Endodermal cell (in vitro differentiated cells): ENCODE results near the gene PRM3. TPM values are rescaled to one million over a fixed set of nuclear protein-coding genes. Genes with fewer than 3 reads are reported as not detected.

Experiments used
- DNase-seq: peaks from one replicate; pipeline ENCODE4 v3.0.0-alpha.2; 2017
- H3K27ac ChIP-seq: 2 replicates; pipeline ENCODE4 v1.5.1; 2013; ENCODE audit warnings: mild to moderate bottlenecking, low read depth, low read length, moderate library complexity
- H3K27me3 ChIP-seq: 2 replicates; pipeline ENCODE4 v1.6.1; 2013; ENCODE audit warnings: mild to moderate bottlenecking, low read length, moderate library complexity; ENCODE audit not compliant: insufficient read depth, control insufficient read depth, poor library complexity, severe bottlenecking
- H3K36me3 ChIP-seq: 2 replicates; pipeline ENCODE4 v1.7.0; 2013; ENCODE audit warnings: mild to moderate bottlenecking, low read length, moderate library complexity; ENCODE audit not compliant: control insufficient read depth, insufficient read depth
- H3K4me1 ChIP-seq: one replicate; pipeline ENCODE4 v1.7.0; 2013; ENCODE audit warnings: low read length; ENCODE audit not compliant: control insufficient read depth, insufficient read depth
- H3K4me3 ChIP-seq: 2 replicates; pipeline ENCODE4 v1.5.1; 2013; ENCODE audit warnings: mild to moderate bottlenecking, low read length, moderate library complexity
- H3K9ac ChIP-seq: 2 replicates; pipeline ENCODE4 v1.6.1; 2013; ENCODE audit warnings: mild to moderate bottlenecking, low read length, moderate library complexity; ENCODE audit not compliant: poor library complexity, severe bottlenecking; ENCODE audit errors: extremely low read depth
- H3K9me3 ChIP-seq: 2 replicates; pipeline ENCODE4 v1.6.1; 2013; ENCODE audit warnings: mild to moderate bottlenecking, low read length, moderate library complexity; ENCODE audit not compliant: control insufficient read depth
- H3K27ac Mint-ChIP-seq: 2 replicates; pipeline ENCODE4 v1.8.0; 2020; ENCODE audit warnings: mixed read lengths
- H3K27me3 Mint-ChIP-seq: 2 replicates; pipeline ENCODE4 v1.8.0; 2021; ENCODE audit warnings: mild to moderate bottlenecking, mixed read lengths; ENCODE audit not compliant: insufficient read depth
- H3K36me3 Mint-ChIP-seq: 2 replicates; pipeline ENCODE4 v1.8.0; 2020; ENCODE audit warnings: low read depth, mixed read lengths
- H3K4me1 Mint-ChIP-seq: 2 replicates; pipeline ENCODE4 v1.8.0; 2020; ENCODE audit warnings: mixed read lengths
- H3K4me3 Mint-ChIP-seq: 2 replicates; pipeline ENCODE4 v1.8.0; 2020; ENCODE audit warnings: mild to moderate bottlenecking, moderate library complexity, mixed read lengths
- H3K9me3 Mint-ChIP-seq: 2 replicates; pipeline ENCODE4 v1.8.0; 2020; ENCODE audit warnings: mild to moderate bottlenecking, mixed read lengths
- CTCF ChIP-seq: fragments of 200-600 bp; sonication (generic); conservative IDR thresholded peaks from 2 replicates; pipeline ENCODE4 v1.5.0; 2021; ENCODE audit warnings: antibody characterized with exemption, mild to moderate bottlenecking
- WGBS, 2 experiments: methylation state at CpG; one replicate each; pipeline versions ENCODE4 v1.1.5 to v1.1.7; 2013; ENCODE audit warnings: missing lambda C conversion rate in 2 of 2, mixed read lengths in 1 of 2; ENCODE audit not compliant: insufficient coverage in 1 of 2, insufficient read length in 1 of 2; 5-methylcytosine and 5-hydroxymethylcytosine counted together
- total RNA-seq, 2 donors: library from RNA; stranded (reverse); fragmentation: NEBNext Ultra II Directional in 1 of 2; extraction: Animal tissue kit (Norgen Biotek cat#: 25700) in 1 of 2; gene quantifications; 2 replicates in 1 of 2; 3 replicates in 1 of 2; pipeline ENCODE4 v1.2.1, GENCODE V29; 2021

The PRM3 gene
- total RNA-seq, 2 donors from 2014 or later, result not detected

- Histone ChIP-seq H3K27ac (no peak overlapping the region), H3K4me1 (peaks cover 10% of the 10 kb centered on the region), H3K9me3 (no peaks in the 10 kb centered on the region), H3K9ac (no peak overlapping the region), H3K4me3 (no peak overlapping the region), H3K36me3 (no peaks in the 10 kb centered on the region), H3K27me3 (no peaks in the 10 kb centered on the region)
- Mint-ChIP-seq H3K9me3 (no peaks in the 10 kb centered on the region), H3K4me1 (peaks cover 22% of the 10 kb centered on the region), H3K27ac (no peak overlapping the region), H3K36me3 (no peaks in the 10 kb centered on the region), H3K27me3 (no peaks in the 10 kb centered on the region), H3K4me3 (no peak overlapping the region)
- no peak for DNase-seq
- WGBS, 2 experiments, result 87 to 93% methylated on average over 2 to 3 of the region's 3 CpGs
- TF ChIP-seq CTCF, result no peak
These were observed 22.9 kb upstream of the PRM3 start for GRCh38 chr16:11296351-11296705.

GRCh38 chr16:11295672-11296071, 22.2 kb upstream of the PRM3 start:
- Mint-ChIP-seq H3K4me3 (no peak overlapping the region), H3K9me3 (no peaks in the 10 kb centered on the region), H3K36me3 (no peaks in the 10 kb centered on the region), H3K4me1 (peaks cover 22% of the 10 kb centered on the region), H3K27me3 (no peaks in the 10 kb centered on the region), H3K27ac (no peak overlapping the region)
- no peak for DNase-seq
- Histone ChIP-seq H3K9me3 (no peaks in the 10 kb centered on the region), H3K27ac (no peak overlapping the region), H3K36me3 (no peaks in the 10 kb centered on the region), H3K4me1 (peaks cover 10% of the 10 kb centered on the region), H3K27me3 (no peaks in the 10 kb centered on the region), H3K4me3 (no peak overlapping the region), H3K9ac (no peak overlapping the region)
- no peak for TF ChIP-seq CTCF
- 76 to 91% methylated on average over 3 to 4 of the region's 4 CpGs for WGBS, 2 experiments

- Mint-ChIP-seq H3K27ac (no peak overlapping the region), H3K36me3 (no peaks in the 10 kb centered on the region), H3K9me3 (no peaks in the 10 kb centered on the region), H3K4me3 (no peak overlapping the region), H3K4me1 (peaks cover 10% of the 10 kb centered on the region), H3K27me3 (no peaks in the 10 kb centered on the region)
- no peak for DNase-seq
- 92 to 98% methylated on average over 5 to 7 of the region's 7 CpGs for WGBS, 2 experiments
- no peak overlapping the region for H3K9ac ChIP-seq
- no peaks in the 10 kb centered on the region for H3K36me3 ChIP-seq
- H3K9me3 ChIP-seq, result no peaks in the 10 kb centered on the region
- H3K4me1 ChIP-seq, result peaks cover 3% of the 10 kb centered on the region
- H3K4me3 ChIP-seq, result no peak overlapping the region
- no peak for TF ChIP-seq CTCF
- H3K27ac ChIP-seq, result no peak overlapping the region
- H3K27me3 ChIP-seq, result no peaks in the 10 kb centered on the region
These were observed 18.8 kb upstream of the PRM3 start for GRCh38 chr16:11292076-11292748.
